Esophagus muscularis mucosa (tissue), 4 donors: ENCODE measurements around the gene PRKAG2.

ENCODE experiments used
- EP300 ChIP-seq: sonication (generic); formaldehyde crosslinking; IDR thresholded peaks from one replicate; pipeline ENCODE4 v1.6.1; 2017; ENCODE audit warnings: antibody characterized with exemption
- POLR2A ChIP-seq: fragments of 450-650 bp; IDR thresholded peaks from one replicate; pipeline ENCODE4 v1.6.1; 2017; ENCODE audit warnings: antibody characterized with exemption, moderate library complexity, mild to moderate bottlenecking, low read depth
- POLR2AphosphoS5 ChIP-seq, 2 donors: sonication (generic); formaldehyde crosslinking; IDR thresholded peaks; one replicate each; pipeline ENCODE4 v1.6.1; 2017; ENCODE audit warnings: antibody characterized with exemption in 2 of 2
- TF ChIP-seq, protein P1 (sequence below), 3 experiments: fragments of 200-600 bp in 2 of 3; fragments of 450-650 bp in 1 of 3; sonication (generic) in 2 of 3; IDR thresholded peaks; one replicate each; pipeline ENCODE4 v1.5.1; 2017 to 2019; ENCODE audit warnings: antibody characterized with exemption in 3 of 3, mild to moderate bottlenecking in 2 of 3, moderate library complexity in 1 of 3

DNA sequence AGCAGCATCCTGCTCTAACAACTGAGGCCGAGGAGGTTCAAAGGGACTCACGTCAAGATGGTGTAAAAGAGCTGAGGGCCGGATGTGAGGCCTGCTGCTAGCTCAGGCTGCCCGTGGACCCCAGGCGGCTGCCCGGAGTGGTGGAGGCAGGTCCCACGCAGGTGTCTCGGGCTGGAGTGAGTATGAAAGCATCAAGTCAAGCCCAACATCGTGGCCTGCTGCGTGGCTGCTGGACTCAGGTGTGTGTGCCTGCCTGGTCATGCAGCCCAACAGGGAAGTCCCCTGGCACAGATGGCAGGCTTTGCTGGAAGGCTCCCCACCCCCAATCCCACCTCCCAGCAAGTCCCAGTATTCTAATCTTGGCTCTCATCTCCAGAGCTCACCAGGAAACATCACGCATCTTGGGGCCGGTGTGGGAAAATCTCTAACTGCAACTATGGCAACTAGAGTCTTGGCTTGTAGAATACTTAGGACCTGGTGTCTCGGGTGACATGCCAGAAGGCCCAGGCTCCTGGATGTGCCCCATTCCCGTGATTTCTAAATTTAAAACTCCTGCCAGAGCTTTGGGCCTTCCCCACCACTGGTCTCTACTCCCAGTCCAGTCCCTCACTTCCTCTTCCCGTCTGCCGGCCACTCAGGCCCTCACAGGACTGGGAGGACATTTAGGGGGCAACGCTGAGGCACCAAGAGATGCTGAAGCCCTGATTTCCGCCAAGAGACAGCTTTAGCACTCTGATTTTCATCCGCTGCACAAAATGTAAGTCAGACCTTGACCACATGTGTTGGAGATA, 85.9 kb downstream of the PRKAG2 start:
- TF ChIP-seq, protein P1, sequence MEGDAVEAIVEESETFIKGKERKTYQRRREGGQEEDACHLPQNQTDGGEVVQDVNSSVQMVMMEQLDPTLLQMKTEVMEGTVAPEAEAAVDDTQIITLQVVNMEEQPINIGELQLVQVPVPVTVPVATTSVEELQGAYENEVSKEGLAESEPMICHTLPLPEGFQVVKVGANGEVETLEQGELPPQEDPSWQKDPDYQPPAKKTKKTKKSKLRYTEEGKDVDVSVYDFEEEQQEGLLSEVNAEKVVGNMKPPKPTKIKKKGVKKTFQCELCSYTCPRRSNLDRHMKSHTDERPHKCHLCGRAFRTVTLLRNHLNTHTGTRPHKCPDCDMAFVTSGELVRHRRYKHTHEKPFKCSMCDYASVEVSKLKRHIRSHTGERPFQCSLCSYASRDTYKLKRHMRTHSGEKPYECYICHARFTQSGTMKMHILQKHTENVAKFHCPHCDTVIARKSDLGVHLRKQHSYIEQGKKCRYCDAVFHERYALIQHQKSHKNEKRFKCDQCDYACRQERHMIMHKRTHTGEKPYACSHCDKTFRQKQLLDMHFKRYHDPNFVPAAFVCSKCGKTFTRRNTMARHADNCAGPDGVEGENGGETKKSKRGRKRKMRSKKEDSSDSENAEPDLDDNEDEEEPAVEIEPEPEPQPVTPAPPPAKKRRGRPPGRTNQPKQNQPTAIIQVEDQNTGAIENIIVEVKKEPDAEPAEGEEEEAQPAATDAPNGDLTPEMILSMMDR (IDR thresholded peaks at IDR 0.05): no peak
- TF ChIP-seq EP300 (no peak), POLR2A (no peak), POLR2AphosphoS5 (IDR thresholded peaks at IDR 0.05) (no peak)
